Tibial nerve (tissue), 4 donors: Measurements from ENCODE around the gene LMX1A.

ENCODE experiments used
- EP300 ChIP-seq, 2 donors: sonication (generic); formaldehyde crosslinking; IDR thresholded peaks; one replicate each; pipeline ENCODE4 v1.6.1; 2017; ENCODE audit warnings: antibody characterized with exemption in 2 of 2, mild to moderate bottlenecking in 1 of 2
- TF ChIP-seq, protein P1 (sequence below), 5 experiments: fragments of 200-600 bp in 3 of 5; fragments of 450-650 bp in 2 of 5; sonication (generic) in 3 of 5; IDR thresholded peaks; one replicate each; pipeline ENCODE4 v1.5.1; 2016 to 2019; ENCODE audit warnings: antibody characterized with exemption in 5 of 5, mild to moderate bottlenecking in 3 of 5, moderate library complexity in 2 of 5

DNA sequence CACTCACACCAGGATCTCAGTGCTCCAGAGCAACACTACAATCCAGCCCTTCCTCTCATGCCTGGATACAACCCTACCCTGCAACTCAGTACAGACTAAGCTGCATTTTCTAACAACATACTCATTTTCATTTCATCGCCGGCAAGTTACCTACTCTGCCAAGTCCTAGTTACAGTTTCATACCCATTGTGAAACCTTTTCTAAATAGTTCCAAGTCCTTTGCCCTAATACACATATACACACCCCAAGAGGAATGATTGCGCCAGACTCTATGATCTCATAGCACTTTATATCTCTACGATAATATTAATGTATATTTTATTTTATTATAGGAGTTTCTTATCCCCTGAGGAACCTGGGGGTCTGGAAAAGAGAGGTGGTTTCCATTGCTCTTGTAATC is 122.4 kb downstream of the LMX1A start:
- TF ChIP-seq, protein P1, sequence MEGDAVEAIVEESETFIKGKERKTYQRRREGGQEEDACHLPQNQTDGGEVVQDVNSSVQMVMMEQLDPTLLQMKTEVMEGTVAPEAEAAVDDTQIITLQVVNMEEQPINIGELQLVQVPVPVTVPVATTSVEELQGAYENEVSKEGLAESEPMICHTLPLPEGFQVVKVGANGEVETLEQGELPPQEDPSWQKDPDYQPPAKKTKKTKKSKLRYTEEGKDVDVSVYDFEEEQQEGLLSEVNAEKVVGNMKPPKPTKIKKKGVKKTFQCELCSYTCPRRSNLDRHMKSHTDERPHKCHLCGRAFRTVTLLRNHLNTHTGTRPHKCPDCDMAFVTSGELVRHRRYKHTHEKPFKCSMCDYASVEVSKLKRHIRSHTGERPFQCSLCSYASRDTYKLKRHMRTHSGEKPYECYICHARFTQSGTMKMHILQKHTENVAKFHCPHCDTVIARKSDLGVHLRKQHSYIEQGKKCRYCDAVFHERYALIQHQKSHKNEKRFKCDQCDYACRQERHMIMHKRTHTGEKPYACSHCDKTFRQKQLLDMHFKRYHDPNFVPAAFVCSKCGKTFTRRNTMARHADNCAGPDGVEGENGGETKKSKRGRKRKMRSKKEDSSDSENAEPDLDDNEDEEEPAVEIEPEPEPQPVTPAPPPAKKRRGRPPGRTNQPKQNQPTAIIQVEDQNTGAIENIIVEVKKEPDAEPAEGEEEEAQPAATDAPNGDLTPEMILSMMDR (IDR thresholded peaks at IDR 0.05): no peak
- TF ChIP-seq EP300 (IDR thresholded peaks at IDR 0.05): no peak
